SK-N-MC (cell line): ENCODE data around the gene ZC3H7A.

Experiments
- EZH2 ChIP-seq: fragments of 200-600 bp; sonication (generic); IDR thresholded peaks from one replicate; pipeline ENCODE4 v1.6.1; 2017; ENCODE audit warnings: antibody characterized with exemption
- FOXP2 ChIP-seq: optimal IDR thresholded peaks from 2 replicates; pipeline ENCODE3; 2011; ENCODE audit warnings: mild to moderate bottlenecking, moderate library complexity; ENCODE audit not compliant: insufficient read depth; ENCODE audit errors: extremely low read length, control extremely low read depth
- POLR2AphosphoS5 ChIP-seq: IDR thresholded peaks from 2 replicates; pipeline ENCODE4 v1.6.1; 2012; ENCODE audit warnings: mild to moderate bottlenecking, low read depth, low read length, borderline replicate concordance

GRCh38 chr16:11781773-11782172 is 15.3 kb downstream of the ZC3H7A start:
- no peak for TF ChIP-seq POLR2AphosphoS5
- TF ChIP-seq EZH2 = no peak
- TF ChIP-seq FOXP2 = no peak
